B cell (primary cell): ENCODE measurements around the gene SLC8B1. TPM values are rescaled to one million over a fixed set of nuclear protein-coding genes. Genes with fewer than 3 reads are reported as not detected.

Source experiments
- ATAC-seq: fragments of 200-7000 bp; cut with Tn5 transposase; one replicate; pipeline ENCODE4 v1.10.0; 2021; ENCODE audit warnings: low read depth, mild to moderate bottlenecking, moderate number of reproducible peaks, moderate library complexity
- CTCF ChIA-PET: fragments of 350-600 bp; sonication (Branson Sonifier 250); formaldehyde crosslinking; loops from one replicate; lab custom pipeline; 2021; ENCODE audit warnings: antibody characterized with exemption, inconsistent platforms; lab: Charles Lee
- POLR2A ChIA-PET: fragments of 350-600 bp; sonication (Branson Sonifier 250); formaldehyde crosslinking; loops from one replicate; lab custom pipeline; 2021; ENCODE audit warnings: antibody characterized with exemption; lab: Charles Lee
- DNase-seq: peaks from one replicate; pipeline ENCODE4 v3.0.0; 2013
- H2AFZ ChIP-seq: 2 replicates; pipeline ENCODE4 v1.6.1; 2012; ENCODE audit warnings: mild to moderate bottlenecking, low read depth, low read length; ENCODE audit not compliant: insufficient read depth, poor library complexity, severe bottlenecking
- H3K27ac ChIP-seq, 2 donors: 1 replicate in 1 of 2; 2 replicates in 1 of 2; pipeline ENCODE4 v1.5.1; 2012 to 2013; ENCODE audit warnings: low read length in 2 of 2, mild to moderate bottlenecking in 2 of 2, moderate library complexity in 1 of 2
- H3K27me3 ChIP-seq, 4 experiments: fragments of 200-600 bp in 1 of 4; sonication (generic) in 1 of 4; replicated peaks in 1 of 4; 1 replicate in 2 of 4; 2 replicates in 2 of 4; pipeline versions ENCODE4 v1.6.1 to v1.7.0; 2013 to 2016; ENCODE audit warnings: low read length in 3 of 4, mild to moderate bottlenecking in 2 of 4, mixed read lengths in 1 of 4, moderate library complexity in 1 of 4; ENCODE audit not compliant: insufficient read depth in 4 of 4, control insufficient read depth in 3 of 4; ENCODE audit errors: control extremely low read depth in 1 of 4
- H3K36me3 ChIP-seq, 2 experiments: replicated peaks in 1 of 2; 1 replicate in 1 of 2; 2 replicates in 1 of 2; pipeline versions ENCODE4 v1.6.1 to v1.7.1; 2013; ENCODE audit warnings: low read length in 1 of 2; ENCODE audit not compliant: insufficient read depth in 2 of 2, control insufficient read depth in 1 of 2; ENCODE audit errors: control extremely low read depth in 1 of 2, extremely low read depth in 1 of 2
- H3K4me1 ChIP-seq, 2 donors: fragments of 200-600 bp in 1 of 2; sonication (generic) in 1 of 2; 1 replicate in 1 of 2; 2 replicates in 1 of 2; pipeline versions ENCODE4 v1.5.1 to v1.6.1; 2013 to 2017; ENCODE audit warnings: low read length in 2 of 2; ENCODE audit not compliant: control insufficient read depth in 2 of 2, insufficient read depth in 2 of 2
- H3K4me2 ChIP-seq: replicated peaks from 2 replicates; pipeline ENCODE3; 2012; ENCODE audit warnings: mild to moderate bottlenecking, low read depth, low read length; ENCODE audit not compliant: poor library complexity, severe bottlenecking
- H3K4me3 ChIP-seq, 5 experiments: fragments of 200-600 bp in 1 of 5; sonication (generic) in 1 of 5; 1 replicate in 3 of 5; 2 replicates in 2 of 5; pipeline versions ENCODE4 v1.5.1 to v1.7.0; 2011 to 2016; ENCODE audit warnings: low read length in 4 of 5, mild to moderate bottlenecking in 4 of 5, low read depth in 2 of 5, control low read depth in 1 of 5, moderate library complexity in 1 of 5; ENCODE audit not compliant: insufficient read depth in 1 of 5; ENCODE audit errors: control extremely low read depth in 1 of 5, extremely low read depth in 1 of 5
- H3K79me2 ChIP-seq: fragments of 200-600 bp; sonication (generic); one replicate; pipeline ENCODE4 v1.6.0; 2016; ENCODE audit warnings: low read length; ENCODE audit not compliant: control insufficient read depth, insufficient read depth
- H3K9ac ChIP-seq: fragments of 200-600 bp; sonication (generic); 2 replicates; pipeline ENCODE4 v1.6.1; 2017; ENCODE audit warnings: mild to moderate bottlenecking, low read length, moderate library complexity
- H3K9me3 ChIP-seq, 3 donors: one replicate each; pipeline versions ENCODE4 v1.6.1 to v1.7.1; 2013; ENCODE audit warnings: low read length in 2 of 3; ENCODE audit not compliant: control insufficient read depth in 2 of 3, insufficient read depth in 1 of 3; ENCODE audit errors: control extremely low read depth in 1 of 3
- H4K20me1 ChIP-seq: 2 replicates; pipeline ENCODE4 v1.6.0; 2012; ENCODE audit warnings: mild to moderate bottlenecking, low read length; ENCODE audit not compliant: insufficient read depth, control insufficient read depth, poor library complexity, severe bottlenecking
- H3K27ac Mint-ChIP-seq: one replicate; pipeline ENCODE4 v1.8.0; 2021; ENCODE audit warnings: mixed read lengths
- H3K27me3 Mint-ChIP-seq: one replicate; pipeline ENCODE4 v1.8.0; 2021; ENCODE audit warnings: mixed read lengths
- H3K4me1 Mint-ChIP-seq: one replicate; pipeline ENCODE4 v1.8.0; 2021; ENCODE audit warnings: mixed read lengths
- H3K4me3 Mint-ChIP-seq: one replicate; pipeline ENCODE4 v1.8.0; 2021; ENCODE audit warnings: mixed read lengths
- H3K9me3 Mint-ChIP-seq: one replicate; pipeline ENCODE4 v1.8.0; 2022; ENCODE audit warnings: mixed read lengths; ENCODE audit not compliant: insufficient read depth
- CTCF ChIP-seq: fragments of 200-600 bp; IDR thresholded peaks from one replicate; pipeline ENCODE4 v1.8.0; 2022; ENCODE audit warnings: antibody characterized with exemption, mild to moderate bottlenecking
- EZH2 ChIP-seq: IDR thresholded peaks from 2 replicates; pipeline ENCODE4 v1.6.1; 2012; ENCODE audit warnings: borderline replicate concordance, low read depth, mild to moderate bottlenecking, moderate library complexity, low read length; ENCODE audit not compliant: insufficient read depth, poor library complexity, severe bottlenecking
- WGBS: methylation state at CpG from one replicate; pipeline ENCODE4 v1.1.5; 2013; ENCODE audit warnings: missing lambda C conversion rate; ENCODE audit not compliant: insufficient coverage; 5-methylcytosine and 5-hydroxymethylcytosine counted together
- intact Hi-C: fragments of 100-400 bp; cut with micrococcal nuclease; formaldehyde crosslinking; loops from one replicate; pipeline ENCODE4 v1.10.0; 2022
- polyA plus RNA-seq: library from polyadenylated mRNA; depleted of rRNA; stranded (reverse); fragments of >200 nt; gene quantifications from 2 replicates; pipeline ENCODE4 v1.2.3, GENCODE V29; 2012
- total RNA-seq, 2 donors: library from RNA; stranded (reverse); fragments of 120-200 nt in 1 of 2; gene quantifications; 1 replicate in 1 of 2; 2 replicates in 1 of 2; pipeline versions ENCODE4 v1.2.3 to v1.2.4, GENCODE V29; 2013 to 2022

SLC8B1 gene
- total and polyA plus RNA-seq, 2 donors (not counting 1 experiment from before 2014, with no cell fraction given) = 18.7 to 35.6 TPM

- ChIA-PET POLR2A (interaction anchor here (0.6 kb wide), 1 partner anchor 327 kb away, joined by 4 read pairs; no protein-coding TSS in a partner anchor), CTCF (no interaction called here)
- Histone ChIP-seq H3K4me1 (no peaks in the 10 kb centered on the region), H3K4me3 (no peak overlapping the region), H3K4me2 (no peak overlapping the region), H3K79me2 (no peaks in the 10 kb centered on the region), H3K9ac (no peak overlapping the region), H3K27ac (no peak overlapping the region), H3K27me3 (no peaks in the 10 kb centered on the region), H3K36me3 (peaks cover 0 to 7% of the 10 kb centered on the region in 2 experiments), H3K9me3 (no peaks in the 10 kb centered on the region), H4K20me1 (no peaks in the 10 kb centered on the region), H2AFZ (no peak overlapping the region)
- DNase-seq (no peak), ATAC-seq (no peak)
- Mint-ChIP-seq H3K9me3 (no peaks in the 10 kb centered on the region), H3K4me3 (no peak overlapping the region), H3K27ac (no peak overlapping the region), H3K4me1 (no peaks in the 10 kb centered on the region), H3K27me3 (no peaks in the 10 kb centered on the region)
- intact Hi-C loops = no loop called here
- 93% methylated on average over 5 of the region's 11 CpGs for WGBS
- TF ChIP-seq EZH2 (no peak), CTCF (no peak)
Measured at GRCh38 chr12:113381220-113381619, 46.3 kb upstream of the SLC8B1 start.

GRCh38 chr12:113378291-113378690 lies 43.4 kb upstream of the SLC8B1 start:
- no peak overlapping the region for H3K27ac ChIP-seq
- no peaks in the 10 kb centered on the region for H3K79me2 ChIP-seq
- Mint-ChIP-seq H3K27ac (no peak overlapping the region), H3K9me3 (no peaks in the 10 kb centered on the region), H3K27me3 (no peaks in the 10 kb centered on the region), H3K4me1 (no peaks in the 10 kb centered on the region), H3K4me3 (no peak overlapping the region)
- intact Hi-C loops = no loop called here
- H3K4me3 ChIP-seq = no peak overlapping the region
- no peak overlapping the region for H3K4me2 ChIP-seq
- H3K27me3 ChIP-seq = no peaks in the 10 kb centered on the region
- no peak overlapping the region for H3K9ac ChIP-seq
- 77% methylated on average over 3 of the region's 3 CpGs for WGBS
- H3K9me3 ChIP-seq = peaks cover 0 to 3% (median 0%) of the 10 kb centered on the region in 3 donors
- ATAC-seq = no peak
- no peaks in the 10 kb centered on the region for H3K4me1 ChIP-seq
- CTCF ChIA-PET = no interaction called here
- no peak for DNase-seq
- POLR2A ChIA-PET = interaction anchor here (0.7 kb wide), 1 partner anchor 36 kb away, joined by 3 read pairs; no protein-coding TSS in a partner anchor
- no peak overlapping the region for H2AFZ ChIP-seq
- H3K36me3 ChIP-seq = peaks cover 0 to 8% of the 10 kb centered on the region in 2 experiments
- H4K20me1 ChIP-seq = no peaks in the 10 kb centered on the region
- TF ChIP-seq EZH2 = no peak
- TF ChIP-seq CTCF = no peak
